Caco-2 (cell line): ENCODE data around the gene MIA2. TPM values are rescaled to one million over a fixed set of nuclear protein-coding genes. Genes with fewer than 3 reads are reported as not detected.

ENCODE experiments used
- BruUV-seq: library from RNA; stranded (reverse); fragments of 400-500 nt; replicated peaks from 2 replicates; lab custom pipeline; 2021; lab: Mats Ljungman, UMichigan
- CTCF ChIA-PET: fragments of 300-600 bp; sonication (Branson Sonifier 250); formaldehyde crosslinking; loops from one replicate; lab custom pipeline; 2022; ENCODE audit warnings: antibody characterized with exemption; lab: Charles Lee
- POLR2A ChIA-PET: fragments of 300-600 bp; sonication (Branson Sonifier 250); formaldehyde crosslinking; loops from one replicate; lab custom pipeline; 2022; ENCODE audit warnings: antibody characterized with exemption; lab: Charles Lee
- DNase-seq, 2 experiments: peaks; one replicate each; pipeline versions ENCODE4 v3.0.0 to v3.0.0-alpha.2; 2020 to 2022
- H3K27me3 ChIP-seq: replicated peaks from 2 replicates; pipeline ENCODE4 v1.6.0; 2011; ENCODE audit warnings: low read length; ENCODE audit not compliant: control insufficient read depth, insufficient read depth
- H3K36me3 ChIP-seq: 2 replicates; pipeline ENCODE4 v1.5.1; 2011; ENCODE audit warnings: low read length; ENCODE audit not compliant: control insufficient read depth, insufficient read depth
- H3K4me1 ChIP-seq: fragments of 250-450 bp; sonication (Bioruptor Pico); 2 replicates; pipeline ENCODE4 v1.5.1; 2020; ENCODE audit warnings: mild to moderate bottlenecking
- H3K4me3 ChIP-seq: 2 replicates; pipeline ENCODE4 v1.5.1; 2011; ENCODE audit warnings: low read depth, mild to moderate bottlenecking, control low read depth, low read length
- H3K9me3 ChIP-seq: fragments of 250-450 bp; sonication (Bioruptor Pico); 2 replicates; pipeline ENCODE4 v1.5.1; 2020; ENCODE audit warnings: mild to moderate bottlenecking, moderate library complexity
- H3K27ac Mint-ChIP-seq: one replicate; pipeline ENCODE4 v1.8.0; 2022; ENCODE audit warnings: mixed read lengths; ENCODE audit not compliant: unreplicated experiment
- H3K27me3 Mint-ChIP-seq: one replicate; pipeline ENCODE4 v1.8.0; 2022; ENCODE audit warnings: mixed read lengths; ENCODE audit not compliant: insufficient read depth, unreplicated experiment
- H3K36me3 Mint-ChIP-seq: one replicate; pipeline ENCODE4 v1.8.0; 2022; ENCODE audit warnings: mild to moderate bottlenecking, mixed read lengths; ENCODE audit not compliant: insufficient read depth, unreplicated experiment
- H3K4me1 Mint-ChIP-seq: one replicate; pipeline ENCODE4 v1.8.0; 2022; ENCODE audit warnings: low read depth, mixed read lengths; ENCODE audit not compliant: unreplicated experiment
- H3K4me3 Mint-ChIP-seq: one replicate; pipeline ENCODE4 v1.8.0; 2022; ENCODE audit warnings: mild to moderate bottlenecking, moderate library complexity, mixed read lengths; ENCODE audit not compliant: unreplicated experiment
- H3K9me3 Mint-ChIP-seq: one replicate; pipeline ENCODE4 v1.8.0; 2022; ENCODE audit warnings: mixed read lengths; ENCODE audit not compliant: unreplicated experiment
- intact Hi-C: fragments of 100-400 bp; cut with micrococcal nuclease; formaldehyde crosslinking; loops from one replicate; pipeline ENCODE4 v1.10.0; 2022; ENCODE audit not compliant: unreplicated experiment
- total RNA-seq: library from RNA; stranded (reverse); gene quantifications from 2 replicates; pipeline ENCODE4 v1.2.3, GENCODE V29; 2022
- TF ChIP-seq, protein P1 (sequence below), 2 experiments: fragments of 200-600 bp in 1 of 2; IDR thresholded peaks; 1 replicate in 1 of 2; 2 replicates in 1 of 2; pipeline versions ENCODE4 v1.5.1 to v1.8.0; 2011 to 2022; ENCODE audit warnings: antibody characterized with exemption in 1 of 2, control low read depth in 1 of 2, inconsistent platforms in 1 of 2, low read depth in 1 of 2, low read length in 1 of 2, mild to moderate bottlenecking in 1 of 2, moderate library complexity in 1 of 2; ENCODE audit not compliant: insufficient read depth in 1 of 2, severe bottlenecking in 1 of 2, unreplicated experiment in 1 of 2

The MIA2 gene
- total RNA-seq, 1 experiment from 2014 or later, result 71.5 TPM

DNA sequence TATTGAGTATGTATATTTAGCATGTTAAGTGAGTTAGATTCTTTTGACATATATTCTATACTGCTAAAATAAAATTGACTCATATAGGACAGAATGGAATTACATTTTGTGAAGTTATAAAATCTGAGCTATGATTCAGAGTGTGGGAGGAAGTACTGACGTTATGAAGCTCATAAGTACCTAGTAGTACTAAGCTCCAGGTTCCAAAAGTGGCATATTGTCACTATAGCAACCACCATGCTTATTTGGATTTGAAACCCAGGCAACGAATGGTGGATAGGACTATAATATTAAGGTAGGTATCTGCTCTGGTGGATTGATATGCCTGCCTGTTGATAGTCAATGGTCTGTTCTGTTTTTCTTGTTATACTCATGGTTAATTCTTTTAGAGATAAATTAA is 200.7 kb downstream of the MIA2 start:
- no TSS peak for BruUV-seq
- Histone ChIP-seq H3K4me3 (no peak overlapping the region), H3K9me3 (no peaks in the 10 kb centered on the region), H3K27me3 (no peaks in the 10 kb centered on the region), H3K4me1 (peaks cover 12% of the 10 kb centered on the region), H3K36me3 (no peaks in the 10 kb centered on the region)
- DNase-seq, result no peak
- H3K9me3 Mint-ChIP-seq, result no peaks in the 10 kb centered on the region
- peaks cover 17% of the 10 kb centered on the region for H3K36me3 Mint-ChIP-seq
- TF ChIP-seq, protein P1, sequence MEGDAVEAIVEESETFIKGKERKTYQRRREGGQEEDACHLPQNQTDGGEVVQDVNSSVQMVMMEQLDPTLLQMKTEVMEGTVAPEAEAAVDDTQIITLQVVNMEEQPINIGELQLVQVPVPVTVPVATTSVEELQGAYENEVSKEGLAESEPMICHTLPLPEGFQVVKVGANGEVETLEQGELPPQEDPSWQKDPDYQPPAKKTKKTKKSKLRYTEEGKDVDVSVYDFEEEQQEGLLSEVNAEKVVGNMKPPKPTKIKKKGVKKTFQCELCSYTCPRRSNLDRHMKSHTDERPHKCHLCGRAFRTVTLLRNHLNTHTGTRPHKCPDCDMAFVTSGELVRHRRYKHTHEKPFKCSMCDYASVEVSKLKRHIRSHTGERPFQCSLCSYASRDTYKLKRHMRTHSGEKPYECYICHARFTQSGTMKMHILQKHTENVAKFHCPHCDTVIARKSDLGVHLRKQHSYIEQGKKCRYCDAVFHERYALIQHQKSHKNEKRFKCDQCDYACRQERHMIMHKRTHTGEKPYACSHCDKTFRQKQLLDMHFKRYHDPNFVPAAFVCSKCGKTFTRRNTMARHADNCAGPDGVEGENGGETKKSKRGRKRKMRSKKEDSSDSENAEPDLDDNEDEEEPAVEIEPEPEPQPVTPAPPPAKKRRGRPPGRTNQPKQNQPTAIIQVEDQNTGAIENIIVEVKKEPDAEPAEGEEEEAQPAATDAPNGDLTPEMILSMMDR (IDR thresholded peaks at IDR 0.05; ENCODE audit: insufficient read depth in 1 of 2, low read depth in 1 of 2, low read length in 1 of 2, severe bottlenecking in 1 of 2, unreplicated experiment in 1 of 2), result no peak
- CTCF ChIA-PET, result interaction anchor here (0.6 kb wide), 1 partner anchor 54 kb away, joined by 5 read pairs; no protein-coding TSS in a partner anchor
- peaks cover 19% of the 10 kb centered on the region for H3K4me1 Mint-ChIP-seq
- no peak overlapping the region for H3K27ac Mint-ChIP-seq
- POLR2A ChIA-PET, result no interaction called here
- no peak overlapping the region for H3K4me3 Mint-ChIP-seq
- intact Hi-C loops, result no loop called here
- no peaks in the 10 kb centered on the region for H3K27me3 Mint-ChIP-seq

GRCh38 chr14:39435241-39435640 is 201.5 kb downstream of the MIA2 start:
- H3K27me3 ChIP-seq, result no peaks in the 10 kb centered on the region
- no peaks in the 10 kb centered on the region for H3K9me3 Mint-ChIP-seq
- H3K27ac Mint-ChIP-seq, result no peak overlapping the region
- H3K36me3 ChIP-seq, result no peaks in the 10 kb centered on the region
- H3K4me3 Mint-ChIP-seq, result no peak overlapping the region
- H3K27me3 Mint-ChIP-seq, result no peaks in the 10 kb centered on the region
- peaks cover 17% of the 10 kb centered on the region for H3K36me3 Mint-ChIP-seq
- intact Hi-C loops, result no loop called here
- CTCF ChIA-PET, result no interaction called here
- H3K4me3 ChIP-seq, result no peak overlapping the region
- TF ChIP-seq, protein P1 (IDR thresholded peaks at IDR 0.05; ENCODE audit: insufficient read depth in 1 of 2, low read depth in 1 of 2, low read length in 1 of 2, severe bottlenecking in 1 of 2, unreplicated experiment in 1 of 2), result no peak
- POLR2A ChIA-PET, result no interaction called here
- H3K4me1 ChIP-seq, result peaks cover 12% of the 10 kb centered on the region
- 0 out of 2 replicates have a peak, but pooled peaks cover 3% of the 10 kb centered on the region for H3K9me3 ChIP-seq
- no peak for DNase-seq
- H3K4me1 Mint-ChIP-seq, result peaks cover 17% of the 10 kb centered on the region
- BruUV-seq, result no TSS peak

Other genes starting within 250 kb of the MIA2 start
- gene SEC23A, start 130.7 kb upstream of the MIA2 start, total RNA-seq, result 90.2 and 108 TPM in 2 replicates
- 26.3 and 31.4 TPM in 2 replicates for gene GEMIN2, start 119.6 kb upstream of the MIA2 start, total RNA-seq
- gene TRAPPC6B, start 63.6 kb upstream of the MIA2 start, total RNA-seq, result 28.3 and 28.6 TPM in 2 replicates
- gene PNN, start 58.7 kb upstream of the MIA2 start, total RNA-seq, result 98.5 and 100 TPM in 2 replicates
- gene FBXO33, start 198.5 kb downstream of the MIA2 start, total RNA-seq, result 6.0 and 6.5 TPM in 2 replicates